ENCODE measurements around the gene RCAN1. TPM values are rescaled to one million over a fixed set of nuclear protein-coding genes. Genes with fewer than 3 reads are reported as not detected.

Gene RCAN1
- total and polyA plus RNA-seq, 10 donors = 5.3 to 28.6 (median 14.7) TPM

DNA sequence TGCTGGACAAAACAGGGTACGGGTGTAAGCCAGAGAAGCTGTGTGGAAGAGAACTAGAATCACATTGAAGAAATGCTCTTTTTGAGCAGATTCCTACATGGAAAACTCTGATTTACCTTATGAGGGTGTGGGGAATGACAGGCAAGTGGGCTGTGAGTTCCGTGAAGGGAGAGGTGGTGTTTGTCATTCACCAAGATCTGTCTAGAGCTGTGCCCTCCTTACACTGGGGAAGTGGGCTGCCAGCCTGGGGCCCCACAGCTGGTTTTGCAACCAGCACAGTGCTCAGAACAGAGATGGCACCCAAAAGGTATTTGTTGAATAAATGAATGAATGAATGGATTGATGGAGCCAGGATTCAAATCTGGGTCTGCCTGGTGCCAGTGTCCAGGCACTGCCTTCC is 10.4 kb downstream of the RCAN1 start:
- no peaks in the 10 kb centered on the region for H3K36me3 ChIP-seq
- 69 to 92% (median 77%) methylated on average over 2 of the region's 2 CpGs for WGBS, 5 donors
- TF ChIP-seq POLR2AphosphoS5 (IDR thresholded peaks at IDR 0.05) (no peak), POLR2A (IDR thresholded peaks at IDR 0.05) (no peak)
- TF ChIP-seq, protein P1, sequence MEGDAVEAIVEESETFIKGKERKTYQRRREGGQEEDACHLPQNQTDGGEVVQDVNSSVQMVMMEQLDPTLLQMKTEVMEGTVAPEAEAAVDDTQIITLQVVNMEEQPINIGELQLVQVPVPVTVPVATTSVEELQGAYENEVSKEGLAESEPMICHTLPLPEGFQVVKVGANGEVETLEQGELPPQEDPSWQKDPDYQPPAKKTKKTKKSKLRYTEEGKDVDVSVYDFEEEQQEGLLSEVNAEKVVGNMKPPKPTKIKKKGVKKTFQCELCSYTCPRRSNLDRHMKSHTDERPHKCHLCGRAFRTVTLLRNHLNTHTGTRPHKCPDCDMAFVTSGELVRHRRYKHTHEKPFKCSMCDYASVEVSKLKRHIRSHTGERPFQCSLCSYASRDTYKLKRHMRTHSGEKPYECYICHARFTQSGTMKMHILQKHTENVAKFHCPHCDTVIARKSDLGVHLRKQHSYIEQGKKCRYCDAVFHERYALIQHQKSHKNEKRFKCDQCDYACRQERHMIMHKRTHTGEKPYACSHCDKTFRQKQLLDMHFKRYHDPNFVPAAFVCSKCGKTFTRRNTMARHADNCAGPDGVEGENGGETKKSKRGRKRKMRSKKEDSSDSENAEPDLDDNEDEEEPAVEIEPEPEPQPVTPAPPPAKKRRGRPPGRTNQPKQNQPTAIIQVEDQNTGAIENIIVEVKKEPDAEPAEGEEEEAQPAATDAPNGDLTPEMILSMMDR (IDR thresholded peaks at IDR 0.05 in 8 of 11, conservative IDR thresholded peaks at IDR 0.05 in 3 of 11) = no peak
- no peak overlapping the region for H3K4me3 ChIP-seq
- H3K4me1 ChIP-seq = peaks cover 0 to 7% (median 5%) of the 10 kb centered on the region in 6 donors
- no peaks in the 10 kb centered on the region for H3K27me3 ChIP-seq (replicated peaks in 1 of 7)
- H3K27ac ChIP-seq = no peak overlapping the region
- peaks cover 0 to 4% (median 0%) of the 10 kb centered on the region in 8 donors for H3K9me3 ChIP-seq
- no peak for DNase-seq
- intact Hi-C loops (cut with DNase I; ENCODE audit: low total_unique reads) = no loop called here

DNA sequence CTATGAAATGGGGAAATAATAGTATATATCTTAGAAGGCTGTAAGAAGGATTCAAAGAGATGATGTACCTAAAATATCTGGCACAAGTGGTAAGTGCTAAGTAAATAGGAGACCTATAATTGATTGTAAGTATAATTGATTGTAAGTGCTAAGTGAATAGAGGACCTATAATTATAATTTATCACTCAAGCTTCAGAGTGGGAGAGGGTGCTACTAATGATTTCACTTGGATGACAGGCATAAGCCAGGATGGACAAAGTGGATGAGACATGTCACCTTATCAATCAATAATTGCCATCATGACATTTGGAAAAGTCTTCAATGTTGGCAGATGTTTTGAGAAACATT is 11.2 kb downstream of the RCAN1 start:
- H3K27ac ChIP-seq = no peak overlapping the region
- H3K9me3 ChIP-seq = peaks cover 0 to 4% (median 0%) of the 10 kb centered on the region in 8 donors
- H3K4me1 ChIP-seq = peaks cover 0 to 7% (median 5%) of the 10 kb centered on the region in 6 donors
- intact Hi-C loops (cut with DNase I; ENCODE audit: low total_unique reads) = no loop called here
- no peak for DNase-seq
- H3K36me3 ChIP-seq = no peaks in the 10 kb centered on the region
- H3K27me3 ChIP-seq (replicated peaks in 1 of 7) = no peaks in the 10 kb centered on the region
- no peak overlapping the region for H3K4me3 ChIP-seq
- no peak for TF ChIP-seq POLR2A (IDR thresholded peaks at IDR 0.05)
- no peak for TF ChIP-seq POLR2AphosphoS5 (IDR thresholded peaks at IDR 0.05)
- TF ChIP-seq, protein P1 (IDR thresholded peaks at IDR 0.05 in 8 of 11, conservative IDR thresholded peaks at IDR 0.05 in 3 of 11) = no peak

DNA sequence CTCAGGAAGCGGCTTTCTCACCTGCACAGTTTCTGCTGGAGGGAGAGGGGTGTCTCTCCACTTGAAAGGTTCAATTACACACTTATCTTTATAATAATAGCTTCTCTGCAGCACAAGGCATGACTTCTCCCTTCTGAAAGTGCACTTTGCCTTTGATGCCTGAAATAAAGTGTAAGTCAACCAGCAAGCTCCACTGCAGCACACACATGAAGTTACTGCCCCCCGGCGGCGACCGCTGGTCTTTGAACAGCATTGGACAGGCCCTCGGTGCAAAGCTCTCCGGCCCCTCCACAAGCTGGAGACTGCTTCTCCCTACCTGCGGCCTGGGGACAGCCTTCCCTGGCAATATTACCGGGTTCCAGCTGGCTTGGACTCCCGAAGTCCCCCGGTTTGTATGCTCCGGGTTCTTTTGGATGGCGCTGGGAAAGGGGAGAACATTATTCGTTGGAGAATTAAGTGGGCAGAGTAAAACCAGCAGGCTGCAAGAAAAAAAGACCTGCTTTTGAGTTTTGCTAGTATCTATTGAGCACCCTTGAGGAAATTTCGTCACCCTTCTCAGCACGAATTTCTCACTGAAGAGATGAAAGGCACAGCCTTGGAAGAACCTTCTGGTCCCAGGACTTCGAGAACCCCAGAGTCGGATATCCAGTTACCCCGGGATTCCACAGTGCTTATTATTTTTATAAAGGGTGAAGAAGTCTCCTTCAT is 11.8 kb downstream of the RCAN1 start:
- Histone ChIP-seq H3K36me3 (no peaks in the 10 kb centered on the region), H3K4me1 (peaks cover 0 to 7% (median 5%) of the 10 kb centered on the region in 6 donors), H3K9me3 (peaks cover 0 to 4% (median 0%) of the 10 kb centered on the region in 8 donors), H3K27ac (no peak overlapping the region), H3K27me3 (replicated peaks in 1 of 7) (no peaks in the 10 kb centered on the region), H3K4me3 (no peak overlapping the region)
- TF ChIP-seq POLR2A (IDR thresholded peaks at IDR 0.05) = no peak
- TF ChIP-seq, protein P1 (IDR thresholded peaks at IDR 0.05 in 8 of 11, conservative IDR thresholded peaks at IDR 0.05 in 3 of 11) = peak in 10 of 11 experiments; percentile 33 to 78 (median 63)
- intact Hi-C loops (cut with DNase I; ENCODE audit: low total_unique reads) = no loop called here
- 43 to 64% (median 47%) methylated on average over 13 to 19 of the region's 19 CpGs for WGBS, 5 donors
- DNase-seq = peak; percentile 92

DNA sequence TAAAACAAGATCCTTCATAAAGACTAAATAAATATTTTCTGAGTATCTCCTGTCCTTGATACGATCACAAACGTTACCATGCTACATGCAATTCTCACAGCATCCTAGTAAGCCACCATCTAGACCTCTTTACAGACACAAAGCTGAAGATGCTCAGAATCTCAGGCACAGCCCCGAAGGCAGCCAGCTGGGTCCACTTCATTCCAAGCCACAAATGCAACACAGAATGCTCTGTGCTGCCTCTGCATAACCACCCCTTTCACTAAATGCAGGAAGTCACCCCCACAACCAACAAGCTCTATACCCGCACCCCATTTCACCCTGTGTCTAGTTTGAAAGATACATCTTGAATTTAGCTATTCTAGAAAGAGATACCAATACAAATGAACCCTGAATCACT is 12.9 kb downstream of the RCAN1 start:
- intact Hi-C loops (cut with DNase I; ENCODE audit: low total_unique reads) = no loop called here
- Histone ChIP-seq H3K27me3 (replicated peaks in 1 of 7) (no peaks in the 10 kb centered on the region), H3K4me3 (no peak overlapping the region), H3K9me3 (peaks cover 0 to 4% (median 0%) of the 10 kb centered on the region in 8 donors), H3K36me3 (no peaks in the 10 kb centered on the region), H3K27ac (no peak overlapping the region), H3K4me1 (peaks cover 0 to 7% (median 5%) of the 10 kb centered on the region in 6 donors)
- DNase-seq = no peak
- TF ChIP-seq, protein P1 (IDR thresholded peaks at IDR 0.05 in 8 of 11, conservative IDR thresholded peaks at IDR 0.05 in 3 of 11) = no peak
- TF ChIP-seq POLR2A (IDR thresholded peaks at IDR 0.05) (no peak), POLR2AphosphoS5 (IDR thresholded peaks at IDR 0.05) (no peak)
- WGBS, 5 donors = 83 to 94% (median 87%) methylated on average over 4 of the region's 4 CpGs
